Measurements from ENCODE around the gene FCRL1.

The FCRL1 gene, protein sequence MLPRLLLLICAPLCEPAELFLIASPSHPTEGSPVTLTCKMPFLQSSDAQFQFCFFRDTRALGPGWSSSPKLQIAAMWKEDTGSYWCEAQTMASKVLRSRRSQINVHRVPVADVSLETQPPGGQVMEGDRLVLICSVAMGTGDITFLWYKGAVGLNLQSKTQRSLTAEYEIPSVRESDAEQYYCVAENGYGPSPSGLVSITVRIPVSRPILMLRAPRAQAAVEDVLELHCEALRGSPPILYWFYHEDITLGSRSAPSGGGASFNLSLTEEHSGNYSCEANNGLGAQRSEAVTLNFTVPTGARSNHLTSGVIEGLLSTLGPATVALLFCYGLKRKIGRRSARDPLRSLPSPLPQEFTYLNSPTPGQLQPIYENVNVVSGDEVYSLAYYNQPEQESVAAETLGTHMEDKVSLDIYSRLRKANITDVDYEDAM
- total RNA-seq: 0.35 to 0.97 reads per million in 2 donors

GRCh38 chr1:157819896-157820295 lies at the start of gene FCRL1:
TSS of gene FCRL1 (minus strand) at chr1:157820120. CDS start at chr1:157820037, 83 bp downstream.
- no peak for DNase-seq

DNA sequence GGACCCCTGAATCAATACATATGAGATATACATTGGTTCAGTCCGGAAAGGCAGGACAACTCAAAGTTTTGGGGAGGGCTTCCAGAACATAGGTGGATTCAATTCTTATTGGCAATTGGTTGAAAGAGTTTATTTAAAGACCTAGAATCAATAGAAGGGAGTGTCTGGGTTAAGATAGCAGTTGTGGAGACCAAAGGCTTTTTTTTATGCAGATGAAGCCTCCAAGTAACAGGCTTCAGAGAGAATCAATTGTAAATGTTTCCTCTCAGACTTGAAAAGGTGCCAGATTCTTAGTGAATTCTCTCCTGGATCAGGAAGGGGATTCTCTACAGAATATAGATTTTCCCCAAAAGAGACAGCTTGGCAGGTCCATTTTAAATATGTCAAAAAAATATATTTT lies 48.7 kb upstream of the FCRL1 start:
- DNase-seq: no peak

DNA sequence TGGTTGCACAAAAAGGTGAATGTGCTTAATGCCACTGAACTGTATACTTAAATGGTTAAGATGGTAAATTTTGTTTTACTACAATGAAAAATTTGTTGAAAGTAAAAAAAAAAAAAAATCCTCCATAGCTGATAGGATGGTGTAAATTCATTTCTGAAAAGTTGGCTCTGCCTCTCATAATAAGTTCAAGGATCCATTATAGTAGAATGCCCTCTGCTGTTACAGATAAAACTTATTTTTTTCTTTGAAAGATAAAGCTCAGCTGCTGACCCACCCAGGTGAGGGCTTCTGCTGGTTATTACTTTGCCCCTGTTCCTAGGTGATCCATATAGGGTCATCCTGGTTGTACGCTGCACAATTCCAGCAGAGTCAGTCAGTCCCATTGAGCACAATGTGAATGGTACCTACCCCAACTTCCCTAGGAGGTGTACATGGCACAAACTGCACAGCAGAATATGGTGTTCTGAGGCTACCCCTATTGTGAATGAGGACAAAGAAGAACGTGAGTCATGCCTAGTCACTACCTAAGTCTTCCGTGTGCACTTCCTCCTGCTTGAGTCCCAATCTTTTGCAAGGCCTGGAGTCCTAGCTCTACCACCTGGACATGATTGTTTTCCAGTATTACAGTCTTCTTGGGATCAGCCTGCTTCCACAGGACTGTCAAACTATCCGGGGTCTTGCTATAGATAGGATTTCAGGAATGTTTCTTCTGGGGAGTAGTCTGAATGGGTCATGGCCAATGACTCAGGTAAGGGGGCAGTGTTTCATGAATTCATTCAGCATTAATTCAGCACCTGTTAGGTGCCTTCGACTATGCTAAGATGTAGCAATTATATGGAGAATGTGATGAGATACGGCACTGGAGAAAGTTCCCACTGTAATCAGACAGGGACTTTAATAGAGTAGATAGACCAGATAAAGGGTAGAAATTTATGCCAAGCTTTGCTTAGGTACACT lies 42.5 kb upstream of the FCRL1 start:
- DNase-seq: no peak

DNA sequence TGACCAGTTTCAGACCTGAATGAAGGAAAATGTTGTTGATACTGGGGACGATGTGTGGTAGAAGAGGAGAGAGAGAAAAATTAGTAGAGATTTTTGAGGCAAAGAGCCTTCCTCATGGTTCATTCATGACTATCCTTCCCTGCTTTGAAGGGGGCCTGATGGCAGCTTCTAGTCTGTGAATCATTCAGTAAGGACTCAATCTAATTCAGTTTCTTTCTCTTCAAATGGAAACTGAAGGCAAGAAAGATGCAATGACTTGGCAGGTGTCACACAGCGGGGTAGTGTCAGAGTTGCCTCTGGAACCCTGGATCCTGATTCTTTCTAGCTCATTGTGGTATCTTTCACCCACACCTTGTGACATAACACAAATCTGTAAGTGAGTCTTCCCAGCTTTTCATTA lies 36.6 kb upstream of the FCRL1 start:
- DNase-seq: no peak

DNA sequence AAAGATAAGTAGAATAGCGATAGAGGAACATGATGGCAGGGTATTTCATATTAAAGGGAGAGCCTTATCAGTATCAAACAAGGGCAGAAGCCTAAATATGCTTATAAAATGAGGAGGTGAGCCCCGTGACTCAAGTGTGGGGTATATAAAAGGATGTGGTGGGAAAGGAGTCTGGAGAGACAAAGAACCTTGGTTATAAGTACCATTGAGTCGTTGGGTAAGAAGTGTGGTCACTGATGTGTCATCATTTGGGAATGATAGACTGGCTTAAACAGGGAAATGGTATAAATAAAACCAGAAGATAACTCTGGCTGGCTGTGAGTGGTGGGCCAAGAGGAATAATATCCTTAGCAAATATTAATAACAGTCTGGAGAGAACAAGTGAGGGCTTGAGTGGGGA lies 32.6 kb upstream of the FCRL1 start:
- DNase-seq: no peak

- DNase-seq: no peak
These were observed 29.4 kb upstream of the FCRL1 start for GRCh38 chr1:157849229-157849875.

DNA sequence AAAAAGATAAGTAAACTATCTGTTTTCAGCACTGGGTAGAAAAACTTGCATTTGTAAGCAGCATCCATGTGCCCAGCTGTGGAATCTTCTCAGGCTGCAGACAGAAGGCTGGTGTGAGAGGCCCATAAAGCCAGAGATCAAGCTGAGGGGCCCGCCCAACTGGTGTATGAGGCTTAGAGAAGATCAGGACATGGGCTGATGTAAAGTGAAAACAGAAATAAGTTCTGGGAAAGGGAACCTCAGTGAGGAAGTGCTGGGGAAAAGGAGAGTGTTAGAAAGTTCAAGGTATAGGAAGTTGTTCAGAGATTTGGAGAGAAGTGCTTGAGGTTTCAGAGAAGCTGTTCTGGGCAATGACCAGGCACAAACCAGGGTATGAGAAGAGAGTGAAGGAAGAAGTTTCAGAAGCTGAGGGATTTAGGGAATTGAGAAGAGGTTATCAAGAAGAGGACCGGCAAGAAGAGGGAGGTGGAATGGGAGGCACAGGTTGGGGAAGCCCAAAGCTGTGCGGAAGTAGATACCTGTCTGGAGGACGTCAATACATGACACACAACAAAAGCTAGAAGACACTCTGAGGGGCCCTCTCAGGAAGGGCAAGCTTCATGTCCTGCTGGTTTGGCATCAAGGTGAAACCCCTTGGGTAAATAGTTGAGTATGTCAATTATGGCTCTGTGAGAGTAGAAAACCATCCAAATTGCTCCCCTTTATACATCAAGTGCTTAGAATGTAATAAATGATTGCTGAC lies 24.3 kb upstream of the FCRL1 start:
- DNase-seq: no peak

- no peak for DNase-seq
These were observed 23.0 kb upstream of the FCRL1 start for GRCh38 chr1:157842939-157843338.

DNA sequence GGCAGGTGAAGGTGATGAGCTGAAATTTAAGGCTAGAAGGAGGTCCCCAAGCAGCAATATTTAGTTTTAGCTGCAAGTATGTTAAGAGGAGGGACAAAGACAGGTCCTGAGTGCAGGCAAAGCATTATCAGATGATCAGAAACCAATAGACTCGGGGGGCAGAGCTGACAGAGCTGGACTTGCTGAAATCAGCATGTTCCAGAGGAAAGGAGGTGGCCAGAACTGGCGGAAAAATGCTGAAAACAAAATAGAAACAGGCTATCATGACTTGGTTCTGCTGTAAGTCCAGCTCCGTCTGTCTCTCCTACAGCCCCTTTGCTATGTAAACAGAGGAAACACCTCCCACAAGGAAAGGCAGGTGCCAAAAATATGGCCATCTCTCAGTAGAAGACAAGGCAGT lies 21.8 kb upstream of the FCRL1 start, which contains the start of gene CD5L:
Gene CD5L (minus strand): TSS at position 101 of the 400 bp plus-strand sequence. CDS start 107 bp downstream, outside the sequence.
- DNase-seq: no peak

- DNase-seq: no peak
These were observed 19.0 kb upstream of the FCRL1 start for GRCh38 chr1:157838966-157839365.

DNA sequence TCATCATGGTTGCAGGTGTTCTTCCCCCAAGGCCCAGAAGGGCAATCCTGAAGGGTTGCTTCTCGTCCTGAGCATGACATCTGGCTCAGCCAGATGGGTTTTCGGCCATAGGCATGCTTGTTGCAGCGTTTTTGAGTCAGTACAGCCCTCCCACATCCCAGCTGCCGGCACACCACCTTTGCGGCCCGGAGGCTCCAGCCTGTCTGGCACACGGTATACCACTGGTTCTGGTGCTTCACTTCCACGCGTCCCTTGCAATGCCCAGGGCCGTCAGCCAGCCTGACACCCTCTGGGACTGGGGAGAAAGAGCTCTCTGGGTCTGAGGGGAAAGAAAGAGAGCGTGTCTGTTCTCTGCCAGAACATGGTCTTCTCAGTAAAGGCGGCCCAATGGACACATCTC lies 14.5 kb upstream of the FCRL1 start:
- no peak for DNase-seq

GRCh38 chr1:157833145-157833544 lies 13.2 kb upstream of the FCRL1 start:
- DNase-seq: no peak

- DNase-seq: no peak
These were observed 12.2 kb upstream of the FCRL1 start for GRCh38 chr1:157831968-157832626.

DNA sequence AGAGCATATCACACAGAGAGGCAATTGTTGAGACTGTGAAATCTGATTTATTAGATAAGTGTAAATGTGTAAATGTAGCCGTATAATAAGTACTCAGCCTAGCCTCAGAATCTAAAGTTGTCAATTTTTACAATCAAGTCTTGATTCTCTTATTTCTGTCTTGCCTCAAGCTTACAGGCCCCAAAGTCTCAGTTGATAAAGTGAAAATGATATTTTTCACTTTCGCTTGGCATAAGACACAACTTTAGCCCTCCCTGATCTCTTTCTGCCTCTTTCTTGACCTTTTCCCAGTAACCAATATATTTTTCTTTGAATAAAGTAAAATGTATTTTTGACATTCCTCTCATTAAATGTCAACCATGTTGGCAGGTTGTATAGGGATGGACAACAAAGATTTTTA lies 11.0 kb upstream of the FCRL1 start:
- DNase-seq: no peak

DNA sequence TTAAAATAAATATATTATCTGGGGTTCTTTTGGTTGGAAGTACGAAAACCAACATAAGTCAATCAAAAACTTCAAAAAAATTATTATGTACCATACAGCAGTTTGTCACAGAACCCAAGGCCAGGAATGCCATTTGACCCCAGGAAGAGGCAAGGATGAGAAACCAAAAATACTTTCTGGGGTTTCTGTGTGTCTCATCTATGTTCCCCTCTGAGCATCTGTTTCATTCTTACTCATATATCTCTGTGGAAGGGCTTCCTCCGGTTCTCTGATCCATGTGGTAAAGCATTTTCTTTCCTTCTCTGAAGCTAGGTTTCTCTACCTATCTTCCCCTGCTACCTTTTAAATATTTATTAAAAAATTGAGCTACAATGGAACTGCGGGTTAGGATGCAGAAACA lies 9.8 kb upstream of the FCRL1 start:
- DNase-seq: no peak

GRCh38 chr1:157829210-157829609 lies 9.3 kb upstream of the FCRL1 start:
- no peak for DNase-seq

DNA sequence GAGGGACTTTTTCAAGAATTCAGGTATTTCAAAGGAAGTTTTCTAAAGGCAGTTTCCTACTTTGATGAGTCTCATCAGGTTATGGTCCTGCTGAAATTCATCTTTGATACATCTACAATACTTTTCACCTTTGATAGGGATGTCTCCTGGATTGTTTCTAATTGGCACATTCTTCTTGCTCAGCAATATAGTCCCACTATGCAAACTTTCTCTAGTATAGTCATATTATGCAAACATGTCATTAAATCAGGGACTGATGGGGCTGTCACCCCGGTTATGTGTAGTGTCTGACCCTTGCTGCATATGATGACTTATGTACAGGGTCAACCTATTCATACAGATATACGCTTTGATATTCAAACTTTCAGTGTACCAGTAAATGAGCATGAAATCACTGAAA lies 379 bp upstream of the FCRL1 start:
- DNase-seq: no peak

GRCh38 chr1:157819215-157819614 lies 705 bp downstream of the FCRL1 start:
- DNase-seq: no peak

- DNase-seq: no peak
These were observed 6.7 kb downstream of the FCRL1 start for GRCh38 chr1:157813269-157813668.

- DNase-seq: no peak
These were observed 13.3 kb downstream of the FCRL1 start for GRCh38 chr1:157806431-157807149.

GRCh38 chr1:157803851-157804250 lies 16.1 kb downstream of the FCRL1 start:
- no peak for DNase-seq

Measured in T-helper 9 cell (primary cell).